Keratinocyte (primary cell): ENCODE measurements around the gene DIS3L. TPM values are rescaled to one million over a fixed set of nuclear protein-coding genes. Genes with fewer than 3 reads are reported as not detected.
"Not testable (repeated sequence)": the region's sequence is repeated elsewhere in the genome, so short reads cannot be mapped to it uniquely, and the experiment has no call there.

Experiments used
- DNase-seq: peaks from one replicate; pipeline ENCODE4 v3.0.0-alpha.2; 2011; ENCODE audit warnings: low read depth, missing footprints, low spot score
- FAIRE-seq: peaks from 2 replicates; lab custom pipeline; 2011; peaks lifted over from hg19 to GRCh38; lab: Jason Lieb, UNC
- H2AFZ ChIP-seq: 2 replicates; pipeline ENCODE4 v1.6.0; 2012; ENCODE audit warnings: low read length, control low read depth, inconsistent platforms; ENCODE audit not compliant: control insufficient read depth
- H3K27ac ChIP-seq: 2 replicates; pipeline ENCODE4 v1.5.1; 2011; ENCODE audit warnings: low read length; ENCODE audit not compliant: control insufficient read depth, insufficient read depth
- H3K27me3 ChIP-seq: 3 replicates; pipeline ENCODE4 v1.6.0; 2011; ENCODE audit warnings: low read length; ENCODE audit not compliant: control insufficient read depth, insufficient read depth; ENCODE audit errors: extremely low read depth
- H3K36me3 ChIP-seq, 2 experiments: 2 replicates in 1 of 2; 3 replicates in 1 of 2; pipeline ENCODE4 v1.5.1; 2011; ENCODE audit warnings: low read length in 2 of 2, mild to moderate bottlenecking in 1 of 2; ENCODE audit not compliant: control insufficient read depth in 2 of 2, insufficient read depth in 2 of 2; ENCODE audit errors: extremely low read depth in 1 of 2
- H3K4me1 ChIP-seq: 3 replicates; pipeline ENCODE4 v1.5.1; 2011; ENCODE audit warnings: low read length; ENCODE audit not compliant: control insufficient read depth, insufficient read depth; ENCODE audit errors: extremely low read depth
- H3K4me2 ChIP-seq: 3 replicates; pipeline ENCODE4 v1.6.0; 2011; ENCODE audit warnings: low read depth, low read length; ENCODE audit not compliant: control insufficient read depth, insufficient read depth; ENCODE audit errors: extremely low read depth
- H3K4me3 ChIP-seq, 3 experiments: fragments of 200-600 bp in 1 of 3; sonication (generic) in 1 of 3; 2 replicates in 2 of 3; 3 replicates in 1 of 3; pipeline ENCODE4 v1.5.1; 2011 to 2016; ENCODE audit warnings: low read length in 3 of 3, mild to moderate bottlenecking in 3 of 3, control low read depth in 2 of 3, inconsistent platforms in 1 of 3, low read depth in 1 of 3, mixed read lengths in 1 of 3, mixed run types in 1 of 3, moderate library complexity in 1 of 3; ENCODE audit not compliant: control insufficient read depth in 2 of 3, insufficient read depth in 2 of 3; ENCODE audit errors: extremely low read depth in 1 of 3
- H3K79me2 ChIP-seq: 2 replicates; pipeline ENCODE4 v1.6.0; 2012; ENCODE audit warnings: low read length; ENCODE audit not compliant: control insufficient read depth, insufficient read depth
- H3K9ac ChIP-seq: 3 replicates; pipeline ENCODE4 v1.6.0; 2011; ENCODE audit warnings: low read length; ENCODE audit not compliant: control insufficient read depth, insufficient read depth; ENCODE audit errors: extremely low read depth
- H3K9me1 ChIP-seq: 3 replicates; pipeline ENCODE4 v1.6.0; 2011; ENCODE audit warnings: low read length; ENCODE audit not compliant: control insufficient read depth, insufficient read depth; ENCODE audit errors: extremely low read depth
- H3K9me3 ChIP-seq: 2 replicates; pipeline ENCODE4 v1.5.1; 2012; ENCODE audit warnings: low read depth, low read length; ENCODE audit not compliant: control insufficient read depth
- H4K20me1 ChIP-seq: 3 replicates; pipeline ENCODE4 v1.6.0; 2011; ENCODE audit warnings: low read length; ENCODE audit not compliant: control insufficient read depth, insufficient read depth; ENCODE audit errors: extremely low read depth
- EZH2 ChIP-seq: IDR thresholded peaks from one replicate; pipeline ENCODE4 v1.6.1; 2012; ENCODE audit warnings: inconsistent platforms, mild to moderate bottlenecking, low read length, moderate library complexity
- dilution Hi-C: fragments of 300-500 bp; cut with MboI; formaldehyde crosslinking; loops from one replicate; pipeline ENCODE4 v1.7.0; 2020; ENCODE audit warnings: low sequenced_read_pairs; ENCODE audit not compliant: extremely low pct_ligation_motif_present
- polyA plus RNA-seq, 5 experiments: library from polyadenylated mRNA; depleted of rRNA in 3 of 5; stranded (reverse) in 3 of 5; stranded (forward) in 1 of 5; unstranded in 1 of 5; fragments of >200 nt; gene quantifications; 1 replicate in 1 of 5; 2 replicates in 3 of 5; 3 replicates in 1 of 5; pipeline versions ENCODE4 v1.2.1 to v1.2.3, GENCODE V29; 2011 to 2012; ENCODE audit warnings: missing spikeins in 2 of 5, low read depth in 1 of 5, low replicate concordance in 1 of 5
- TF ChIP-seq, protein P1 (sequence below), 3 experiments: IDR thresholded peaks in 1 of 3; conservative IDR thresholded peaks in 1 of 3; optimal IDR thresholded peaks in 1 of 3; 2 replicates in 2 of 3; 3 replicates in 1 of 3; pipeline versions ENCODE3 to v1.5.1; 2011; ENCODE audit warnings: low read length in 3 of 3, mild to moderate bottlenecking in 3 of 3, moderate library complexity in 2 of 3, control low read depth in 1 of 3, inconsistent platforms in 1 of 3; ENCODE audit not compliant: insufficient read depth in 2 of 3; ENCODE audit errors: extremely low read depth in 1 of 3

Gene DIS3L
- polyA plus RNA-seq, 1 donor (not counting 4 experiments of a cell fraction or from before 2014, with no cell fraction given), result 12.2 TPM

DNA sequence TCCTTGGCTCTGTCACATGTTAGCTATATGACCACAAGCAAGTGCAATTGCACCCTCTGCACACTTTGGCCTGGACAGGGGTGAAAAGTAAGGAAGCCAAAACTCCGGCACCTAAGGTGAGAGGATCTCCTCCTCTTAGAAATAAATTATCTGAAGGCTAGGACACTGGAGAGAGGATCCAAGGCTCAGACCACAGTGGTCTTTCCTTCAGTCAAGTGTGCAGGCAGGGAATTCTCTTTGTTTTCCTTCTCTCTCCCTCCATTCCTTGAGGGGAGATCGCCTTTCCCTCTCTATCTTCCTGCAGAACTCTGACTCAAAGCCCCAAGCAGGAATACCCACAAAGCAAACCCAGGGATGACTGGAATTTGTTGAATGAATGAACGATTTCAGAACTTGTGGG, 36.7 kb upstream of the DIS3L start:
- dilution Hi-C loops, result no loop called here
- Histone ChIP-seq H3K9me1 (no peaks in the 10 kb centered on the region), H3K4me3 (no peak overlapping the region), H2AFZ (no peak overlapping the region), H3K9me3 (no peaks in the 10 kb centered on the region), H4K20me1 (no peaks in the 10 kb centered on the region), H3K27ac (no peak overlapping the region), H3K79me2 (no peaks in the 10 kb centered on the region), H3K9ac (no peak overlapping the region), H3K4me1 (peaks cover 7% of the 10 kb centered on the region), H3K4me2 (no peak overlapping the region), H3K36me3 (no peaks in the 10 kb centered on the region), H3K27me3 (peaks cover 51% of the 10 kb centered on the region)
- TF ChIP-seq, protein P1, sequence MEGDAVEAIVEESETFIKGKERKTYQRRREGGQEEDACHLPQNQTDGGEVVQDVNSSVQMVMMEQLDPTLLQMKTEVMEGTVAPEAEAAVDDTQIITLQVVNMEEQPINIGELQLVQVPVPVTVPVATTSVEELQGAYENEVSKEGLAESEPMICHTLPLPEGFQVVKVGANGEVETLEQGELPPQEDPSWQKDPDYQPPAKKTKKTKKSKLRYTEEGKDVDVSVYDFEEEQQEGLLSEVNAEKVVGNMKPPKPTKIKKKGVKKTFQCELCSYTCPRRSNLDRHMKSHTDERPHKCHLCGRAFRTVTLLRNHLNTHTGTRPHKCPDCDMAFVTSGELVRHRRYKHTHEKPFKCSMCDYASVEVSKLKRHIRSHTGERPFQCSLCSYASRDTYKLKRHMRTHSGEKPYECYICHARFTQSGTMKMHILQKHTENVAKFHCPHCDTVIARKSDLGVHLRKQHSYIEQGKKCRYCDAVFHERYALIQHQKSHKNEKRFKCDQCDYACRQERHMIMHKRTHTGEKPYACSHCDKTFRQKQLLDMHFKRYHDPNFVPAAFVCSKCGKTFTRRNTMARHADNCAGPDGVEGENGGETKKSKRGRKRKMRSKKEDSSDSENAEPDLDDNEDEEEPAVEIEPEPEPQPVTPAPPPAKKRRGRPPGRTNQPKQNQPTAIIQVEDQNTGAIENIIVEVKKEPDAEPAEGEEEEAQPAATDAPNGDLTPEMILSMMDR (optimal IDR thresholded peaks at IDR 0.05 in 1 of 3, IDR thresholded peaks at IDR 0.05 in 1 of 3, conservative IDR thresholded peaks at IDR 0.05 in 1 of 3; ENCODE audit: extremely low read depth in 1 of 3, insufficient read depth in 2 of 3, low read length in 3 of 3), result no peak
- no peak for TF ChIP-seq EZH2
- FAIRE-seq, result no peak
- DNase-seq, result no peak

- TF ChIP-seq, protein P1 (optimal IDR thresholded peaks at IDR 0.05 in 1 of 3, IDR thresholded peaks at IDR 0.05 in 1 of 3, conservative IDR thresholded peaks at IDR 0.05 in 1 of 3; ENCODE audit: extremely low read depth in 1 of 3, insufficient read depth in 2 of 3, low read length in 3 of 3), result no peak
- no peak for TF ChIP-seq EZH2
- H3K79me2 ChIP-seq, result no peaks in the 10 kb centered on the region
- H3K27ac ChIP-seq, result no peak overlapping the region
- no peaks in the 10 kb centered on the region for H4K20me1 ChIP-seq
- no peaks in the 10 kb centered on the region for H3K9me1 ChIP-seq
- H3K27me3 ChIP-seq, result peaks cover 13% of the 10 kb centered on the region
- no peak overlapping the region for H2AFZ ChIP-seq
- no peaks in the 10 kb centered on the region for H3K9me3 ChIP-seq
- H3K9ac ChIP-seq, result no peak overlapping the region
- no peak overlapping the region for H3K4me3 ChIP-seq
- FAIRE-seq (no peak), DNase-seq (no peak)
- H3K4me1 ChIP-seq, result no peaks in the 10 kb centered on the region
- H3K36me3 ChIP-seq, result no peaks in the 10 kb centered on the region
- H3K4me2 ChIP-seq, result no peak overlapping the region
- dilution Hi-C loops, result no loop called here
Measured at GRCh38 chr15:66261056-66261455, 32.3 kb upstream of the DIS3L start.

DNA sequence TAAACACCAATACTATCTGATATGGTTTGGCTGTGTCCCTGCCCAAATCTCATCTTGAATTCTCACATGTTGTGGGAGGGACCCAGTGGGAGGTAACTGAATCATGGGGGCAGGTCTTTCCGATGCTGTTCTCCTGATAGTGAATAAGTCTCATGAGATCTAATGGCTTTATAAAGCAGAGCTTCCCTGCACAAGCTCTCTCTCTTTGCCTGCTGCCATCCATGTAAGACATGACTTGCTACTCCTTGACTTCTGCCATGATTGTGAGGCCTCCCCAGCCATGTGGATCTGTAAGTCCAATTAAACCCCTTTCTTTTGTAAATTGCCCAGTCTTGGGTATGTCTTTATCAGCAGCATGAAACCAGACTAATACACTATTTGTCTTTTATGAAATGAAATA, 30.5 kb upstream of the DIS3L start:
- H3K27me3 ChIP-seq, H4K20me1 ChIP-seq, DNase-seq, dilution Hi-C loops, H3K27ac ChIP-seq, H3K4me3 ChIP-seq, FAIRE-seq, H3K4me2 ChIP-seq, H3K36me3 ChIP-seq, H3K79me2 ChIP-seq, H3K4me1 ChIP-seq, H2AFZ ChIP-seq, H3K9me1 ChIP-seq, H3K9me3 ChIP-seq, H3K9ac ChIP-seq: not testable (repeated sequence)
